ENCODE measurements around the gene SLC4A4.

GRCh38 chr4:71415491-71415890 lies 76.7 kb downstream of the SLC4A4 start:
- TF ChIP-seq SIN3A (IDR thresholded peaks at IDR 0.05; ENCODE audit: borderline replicate concordance, low read depth, low read length): no peak
- TF ChIP-seq RCOR1 (IDR thresholded peaks at IDR 0.05; ENCODE audit: low read length): no peak
- no peak for TF ChIP-seq EP300 (IDR thresholded peaks at IDR 0.05; ENCODE audit: borderline replicate concordance in 1 of 2, low read depth in 1 of 2, low read length in 1 of 2)
- TF ChIP-seq USF2 (IDR thresholded peaks at IDR 0.05; ENCODE audit: borderline replicate concordance, low read depth, low read length): no peak
- TF ChIP-seq CTCF (IDR thresholded peaks at IDR 0.05): no peak
- no peak for TF ChIP-seq RAD21 (IDR thresholded peaks at IDR 0.05; ENCODE audit: low read length)
- TF ChIP-seq TAF1 (IDR thresholded peaks at IDR 0.05; ENCODE audit: borderline replicate concordance, low read depth, low read length): no peak
